Hematopoietic multipotent progenitor cell treated with erythropoietin and hydrocortisone succinate and interleukin-3 and kit ligand, for 17 days (in vitro differentiated cells): ENCODE data around the gene C1orf210.

Experiments
- DNase-seq: peaks from one replicate; pipeline ENCODE4 v3.0.0-alpha.2; 2015; ENCODE audit warnings: low spot score

The C1orf210 gene

GRCh38 chr1:43312212-43312623 lies 26.8 kb upstream of the C1orf210 start:
- DNase-seq: no peak

DNA sequence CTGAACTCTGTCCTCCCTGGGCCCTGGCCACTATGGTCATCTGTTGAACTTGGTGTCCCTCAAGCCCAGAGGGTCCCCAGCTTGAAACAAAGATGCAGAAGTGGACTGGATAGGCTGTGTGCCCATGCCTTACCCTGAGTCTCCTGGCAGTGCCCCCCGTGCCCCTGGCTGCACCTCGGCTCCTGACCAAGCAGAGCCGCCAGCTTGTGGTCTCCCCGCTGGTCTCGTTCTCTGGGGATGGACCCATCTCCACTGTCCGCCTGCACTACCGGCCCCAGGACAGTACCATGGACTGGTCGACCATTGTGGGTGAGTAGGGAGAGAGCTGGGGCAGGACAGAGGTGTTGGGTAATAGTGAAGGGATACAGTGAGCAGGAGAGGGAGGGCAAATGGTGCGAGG lies 26.1 kb upstream of the C1orf210 start:
- no peak for DNase-seq

DNA sequence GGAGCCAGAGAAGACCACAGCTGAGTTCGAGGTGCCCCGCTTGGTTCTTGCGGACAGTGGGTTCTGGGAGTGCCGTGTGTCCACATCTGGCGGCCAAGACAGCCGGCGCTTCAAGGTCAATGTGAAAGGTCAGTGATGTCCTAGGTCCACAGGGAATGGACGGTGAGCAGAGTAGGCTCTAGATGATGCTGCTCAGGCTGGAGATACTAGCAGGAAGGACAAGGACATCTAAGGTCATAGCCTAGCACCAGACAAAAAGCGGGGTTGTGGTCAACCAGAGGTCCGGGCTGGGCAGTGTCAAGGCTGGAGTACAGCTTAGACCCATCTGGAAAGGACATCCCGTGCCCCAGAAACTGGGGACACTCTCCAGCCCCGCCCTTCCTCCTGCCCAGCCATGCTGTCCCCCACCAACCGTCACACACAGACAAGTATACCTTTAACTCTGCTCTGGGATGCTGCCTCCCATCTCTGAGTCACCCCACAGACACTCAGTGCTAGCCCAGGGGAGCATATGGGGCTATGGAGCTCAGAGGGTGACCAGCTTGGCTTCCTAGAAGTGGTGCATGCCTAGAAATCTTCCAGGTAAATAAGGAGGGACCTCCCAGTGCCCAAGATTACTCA lies 24.1 kb upstream of the C1orf210 start:
- DNase-seq: no peak

- DNase-seq: no peak
These were observed 23.4 kb upstream of the C1orf210 start for GRCh38 chr1:43308635-43309404.

DNA sequence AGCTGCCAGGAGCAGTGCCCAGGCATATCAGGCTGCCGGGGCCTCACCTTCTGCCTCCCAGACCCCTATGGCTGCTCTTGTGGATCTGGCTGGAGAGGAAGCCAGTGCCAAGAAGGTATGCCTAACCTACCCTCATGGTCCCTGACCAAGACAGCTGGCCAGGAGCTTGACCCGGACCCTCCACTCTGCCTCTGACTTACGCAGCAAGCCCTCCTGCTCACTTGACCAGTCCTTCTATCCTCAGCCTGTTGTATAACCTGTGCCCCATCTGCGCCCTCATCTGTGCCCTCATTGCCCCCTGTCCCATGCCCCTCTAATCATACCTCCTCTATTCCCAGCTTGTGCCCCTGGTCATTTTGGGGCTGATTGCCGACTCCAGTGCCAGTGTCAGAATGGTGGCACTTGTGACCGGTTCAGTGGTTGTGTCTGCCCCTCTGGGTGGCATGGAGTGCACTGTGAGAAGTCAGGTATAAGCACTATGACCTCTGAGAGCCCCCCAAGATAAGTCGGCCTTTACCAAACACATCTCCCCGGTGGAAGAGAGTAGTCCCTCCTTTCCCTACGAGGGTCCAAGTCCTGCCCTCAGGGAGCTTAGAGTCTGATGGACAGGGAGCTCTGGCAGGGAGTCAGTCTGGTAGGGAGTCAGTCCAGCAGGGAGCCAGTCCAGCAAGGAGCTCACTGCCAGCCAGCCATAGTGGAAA lies 22.2 kb upstream of the C1orf210 start:
- no peak for DNase-seq

GRCh38 chr1:43306688-43307457 lies 21.5 kb upstream of the C1orf210 start:
- no peak for DNase-seq

- DNase-seq: no peak
These were observed 20.7 kb upstream of the C1orf210 start for GRCh38 chr1:43305926-43306687.

DNA sequence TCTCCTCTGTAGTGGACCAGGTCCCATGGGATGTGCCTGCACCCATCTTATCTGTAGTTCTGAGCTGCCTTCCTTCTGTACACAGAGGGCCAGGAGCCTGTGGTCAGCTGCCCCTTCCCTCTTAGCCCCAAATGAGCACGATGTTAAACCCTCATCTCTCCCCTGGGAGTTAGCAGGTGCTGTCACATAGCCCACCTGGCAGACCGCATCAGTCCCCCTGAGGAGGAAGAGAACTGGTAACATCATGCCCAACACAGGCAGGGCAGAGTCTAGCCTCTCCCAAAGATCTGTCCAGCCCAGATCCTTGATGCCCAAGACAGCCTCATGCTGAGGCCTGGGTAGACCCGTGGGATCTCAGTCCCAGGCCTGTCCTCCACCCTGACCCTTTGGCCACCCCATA lies 20.1 kb upstream of the C1orf210 start:
- no peak for DNase-seq

DNA sequence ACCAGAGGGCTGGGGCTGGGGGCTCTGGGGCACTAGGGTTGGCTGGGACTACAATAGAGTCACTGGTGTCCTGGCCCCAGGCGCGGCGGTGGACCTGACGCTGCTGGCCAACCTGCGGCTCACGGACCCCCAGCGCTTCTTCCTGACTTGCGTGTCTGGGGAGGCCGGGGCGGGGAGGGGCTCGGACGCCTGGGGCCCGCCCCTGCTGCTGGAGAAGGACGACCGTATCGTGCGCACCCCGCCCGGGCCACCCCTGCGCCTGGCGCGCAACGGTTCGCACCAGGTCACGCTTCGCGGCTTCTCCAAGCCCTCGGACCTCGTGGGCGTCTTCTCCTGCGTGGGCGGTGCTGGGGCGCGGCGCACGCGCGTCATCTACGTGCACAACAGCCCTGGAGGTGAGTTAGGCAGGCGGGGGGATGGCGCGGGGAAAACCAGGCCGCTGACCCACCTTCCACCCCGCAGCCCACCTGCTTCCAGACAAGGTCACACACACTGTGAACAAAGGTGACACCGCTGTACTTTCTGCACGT lies 19.5 kb upstream of the C1orf210 start:
- DNase-seq: no peak

GRCh38 chr1:43304314-43304681 lies 18.9 kb upstream of the C1orf210 start:
- no peak for DNase-seq

DNA sequence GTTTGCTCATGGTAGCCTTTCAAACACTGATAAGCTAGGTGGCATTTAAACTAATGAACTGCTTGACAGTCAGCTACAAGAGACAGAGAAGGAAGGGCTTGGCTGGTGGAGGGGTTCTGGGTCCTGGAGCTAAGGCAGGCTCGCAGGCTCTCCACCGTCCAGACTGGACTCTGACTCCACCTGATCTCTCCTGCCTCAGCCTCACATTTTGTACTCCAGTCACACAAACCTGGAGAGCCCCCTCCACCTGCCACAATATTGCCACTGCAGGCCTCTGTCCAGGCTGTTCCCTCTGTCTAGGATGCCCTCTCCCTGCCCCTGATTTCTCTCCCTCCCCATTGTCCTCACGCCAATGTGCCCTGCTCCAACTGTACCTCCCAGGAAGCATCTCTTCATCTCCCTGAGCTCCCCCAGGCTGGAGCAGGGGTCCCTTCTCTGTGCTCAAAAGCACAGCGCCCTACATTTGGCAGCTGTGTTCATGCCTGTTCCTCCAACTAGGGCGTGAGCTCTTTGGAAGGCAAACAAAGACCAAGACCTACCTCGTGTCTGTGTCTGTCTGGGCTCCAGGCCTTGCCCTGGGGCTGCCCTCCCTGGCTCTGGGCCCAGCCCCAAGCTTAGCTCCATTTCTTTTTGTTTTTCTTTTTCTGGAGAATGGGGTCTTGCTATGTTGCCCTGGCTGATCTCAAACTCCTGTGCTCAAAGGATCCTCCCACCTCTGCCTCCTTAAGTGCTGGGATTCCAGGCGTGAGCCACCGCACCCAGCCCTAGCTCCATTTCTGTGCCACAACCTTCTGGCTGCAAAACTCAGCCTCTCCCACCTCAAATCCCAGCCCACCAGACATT lies 18.3 kb upstream of the C1orf210 start:
- no peak for DNase-seq

DNA sequence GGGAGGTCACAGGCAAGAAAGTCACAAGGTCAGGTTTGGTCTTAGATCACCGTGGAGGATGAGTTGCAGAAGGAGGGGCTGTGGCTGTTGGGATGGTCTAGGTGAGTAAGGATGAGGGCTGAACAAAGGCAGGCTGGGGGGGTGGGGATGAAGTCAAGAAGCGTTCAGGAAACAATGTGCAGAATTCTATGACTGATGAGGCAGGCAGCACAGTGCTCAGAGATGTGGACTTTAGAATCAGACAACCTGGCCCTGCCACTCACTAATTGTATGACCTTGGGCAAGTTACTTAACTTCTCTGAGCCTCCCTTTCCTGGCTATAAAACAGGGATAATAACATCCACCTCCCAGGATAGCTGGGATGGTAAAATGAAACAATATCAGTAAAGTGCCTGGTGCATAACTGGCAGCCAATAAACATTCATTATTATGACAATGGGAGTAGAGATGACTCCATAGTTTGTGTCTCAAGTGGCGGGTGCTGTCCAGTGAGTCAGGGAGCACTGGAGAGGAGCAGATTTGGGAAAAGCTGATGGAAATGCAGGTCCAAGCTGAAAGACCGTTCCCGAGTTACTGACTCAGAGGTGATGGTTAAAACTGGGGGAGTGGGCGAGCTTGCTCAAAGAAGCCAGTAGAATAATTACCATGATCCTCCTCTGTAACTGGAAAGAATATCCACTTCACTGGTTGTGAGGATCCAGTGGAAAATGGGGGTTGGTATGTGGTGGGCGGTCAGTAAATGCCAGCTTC lies 17.5 kb upstream of the C1orf210 start:
- no peak for DNase-seq

GRCh38 chr1:43302201-43302600 lies 16.8 kb upstream of the C1orf210 start:
- DNase-seq: no peak

DNA sequence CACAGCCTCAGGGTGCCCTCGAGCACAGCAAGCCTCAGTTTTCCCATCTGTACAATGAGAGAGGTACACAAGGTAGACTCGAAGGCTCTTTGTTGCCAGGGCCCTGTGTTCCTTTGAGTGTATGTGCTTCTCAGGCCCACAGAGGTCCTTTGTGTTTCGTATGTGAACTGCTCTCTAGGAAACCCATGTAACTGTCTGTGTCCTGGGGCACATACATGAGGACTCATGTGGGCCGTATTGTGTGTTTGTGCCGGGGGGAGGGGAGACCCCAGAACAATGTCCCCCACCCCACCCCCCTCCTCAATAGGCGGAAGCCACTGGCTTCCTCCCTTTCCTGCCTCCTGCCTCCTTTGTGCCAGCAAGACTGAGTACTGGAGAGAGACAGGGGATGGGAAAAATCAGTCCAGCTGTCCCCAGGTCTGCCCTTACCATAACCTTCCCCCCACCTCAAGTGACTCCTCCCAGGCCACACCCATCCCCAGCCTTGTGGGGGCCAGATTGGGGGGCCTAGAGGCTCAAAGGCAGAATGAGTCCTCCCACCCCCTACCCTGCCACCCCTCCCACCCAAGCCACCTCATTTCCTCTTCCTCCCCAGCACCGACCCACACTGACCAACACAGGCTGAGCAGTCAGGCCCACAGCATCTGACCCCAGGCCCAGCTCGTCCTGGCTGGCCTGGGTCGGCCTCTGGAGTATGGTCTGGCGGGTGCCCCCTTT lies 15.2 kb upstream of the C1orf210 start, which contains the start of gene TIE1:
Gene TIE1 (plus strand): TSS at position 605 of the 717 bp plus-strand sequence. CDS start 90 bp downstream, at position 695.
- DNase-seq: no peak

GRCh38 chr1:43299101-43299500 lies 13.7 kb upstream of the C1orf210 start:
- no peak for DNase-seq

DNA sequence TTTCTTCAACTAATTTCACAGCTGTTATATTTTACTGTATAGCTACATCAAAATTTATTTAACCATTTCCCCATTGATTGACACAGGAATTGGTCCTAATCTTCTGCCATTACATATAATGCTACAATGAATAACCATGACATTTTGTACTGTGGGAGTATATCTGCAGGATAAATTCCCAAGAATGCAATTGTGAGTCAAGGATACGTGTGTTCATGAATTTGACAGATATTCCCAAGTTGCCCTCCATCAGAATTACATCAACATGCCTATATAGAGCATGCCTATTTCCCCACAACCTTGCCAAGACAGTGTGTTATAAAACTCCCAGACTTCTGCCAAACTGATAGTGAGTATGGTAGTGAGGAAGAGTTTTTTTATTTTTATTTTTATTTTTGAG lies 12.7 kb upstream of the C1orf210 start:
- DNase-seq: no peak

- DNase-seq: no peak
These were observed 10.8 kb upstream of the C1orf210 start for GRCh38 chr1:43296207-43296606.

DNA sequence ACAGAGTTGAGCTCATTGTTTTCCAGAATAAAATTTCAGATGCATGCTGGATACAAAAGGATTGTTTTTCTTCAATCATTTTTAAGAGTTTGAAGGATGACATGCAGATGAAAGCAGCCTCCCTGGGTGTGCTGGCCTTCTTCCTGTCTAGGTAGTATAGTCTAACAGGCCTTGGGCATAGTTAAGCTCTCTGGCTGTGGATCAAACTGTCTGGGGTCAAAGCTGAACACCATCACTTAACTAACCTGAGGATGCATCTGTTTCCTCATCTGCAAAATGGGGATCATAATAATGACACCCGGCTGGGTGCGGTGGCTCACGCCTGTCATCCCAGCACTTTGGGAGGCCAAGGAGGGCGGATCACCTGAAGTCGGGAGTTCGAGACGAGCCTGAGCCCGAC lies 9.4 kb upstream of the C1orf210 start:
- no peak for DNase-seq
